ENCODE results near the gene BROX.

The BROX gene

DNA sequence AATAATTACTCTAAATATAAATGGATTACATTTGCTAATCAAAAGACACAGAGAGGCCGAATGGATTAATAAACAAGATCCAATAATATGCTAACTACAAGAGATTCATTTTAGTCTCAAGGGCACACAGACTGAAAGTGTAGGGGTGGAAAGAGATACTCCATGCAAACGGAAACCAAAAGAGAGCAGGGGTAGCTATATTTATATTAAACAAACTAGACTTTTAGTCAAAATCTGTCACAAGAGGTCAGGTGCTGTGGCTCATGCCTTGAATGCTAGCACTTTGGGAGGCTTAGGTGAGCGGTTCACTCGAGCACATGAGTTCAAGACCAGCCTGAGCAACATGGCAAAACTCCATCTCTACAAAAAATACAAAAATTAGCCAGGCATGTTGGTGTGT, 68.9 kb downstream of the BROX start:
- DNase-seq = no peak

DNA sequence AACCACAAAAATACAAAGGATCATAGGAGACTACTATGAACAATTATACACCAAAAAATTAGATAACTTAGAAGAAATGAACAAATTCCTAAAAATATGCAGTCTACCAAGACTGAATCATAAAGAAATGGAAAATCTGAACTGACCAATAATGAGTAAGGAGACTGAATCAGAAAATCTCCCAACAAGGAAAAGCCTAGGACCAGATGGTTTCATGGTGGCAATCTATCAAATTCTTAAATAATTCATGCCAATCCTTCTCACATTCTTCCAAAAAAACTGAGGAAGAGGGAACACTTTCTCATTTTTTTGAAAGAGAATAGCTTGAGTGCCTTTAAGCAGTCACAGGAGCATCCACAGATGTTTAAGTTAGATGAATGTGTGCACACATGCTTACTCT, 70.7 kb downstream of the BROX start:
- DNase-seq = no peak

DNA sequence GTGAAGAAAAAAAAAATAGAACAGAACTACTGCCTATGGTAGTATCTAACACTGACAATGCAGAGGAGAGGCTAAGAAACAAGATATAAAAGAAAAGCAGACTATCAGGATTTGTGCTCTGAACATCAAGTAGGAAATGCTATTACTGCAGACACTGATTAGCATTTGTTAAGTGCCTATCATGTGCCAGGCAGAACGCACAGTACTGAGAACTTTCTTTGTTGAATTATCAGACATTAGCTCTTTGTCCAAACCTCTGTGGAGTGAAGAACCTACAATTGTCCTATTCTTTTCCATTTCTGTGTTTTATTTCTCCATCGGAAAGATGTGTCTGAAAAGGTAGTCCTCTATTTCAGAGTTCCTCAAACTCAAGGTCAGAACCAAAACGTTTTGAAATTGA, 72.0 kb downstream of the BROX start:
- DNase-seq = no peak

Measured in activated CD4-positive, alpha-beta T cell treated with anti-CD3 and anti-CD28 coated beads for 4 hours (primary cell).